ENCODE results near the gene NRIP2. TPM values are rescaled to one million over a fixed set of nuclear protein-coding genes. Genes with fewer than 3 reads are reported as not detected.

NRIP2 gene
- total RNA-seq, 1 experiment from 2014 or later, result not detected

GRCh38 chr12:2812290-2813213 is 22.3 kb downstream of the NRIP2 start, which contains the start of gene ITFG2:
TSS of gene ITFG2 (plus strand) at chr12:2812668. CDS start at chr12:2812761, 93 bp downstream.
- TF ChIP-seq REST (IDR thresholded peaks at IDR 0.05; ENCODE audit: insufficient read depth in 1 of 2, low read depth in 2 of 2, low read length in 1 of 2), result no peak
- TF ChIP-seq POLR2AphosphoS5 (IDR thresholded peaks at IDR 0.05; ENCODE audit: low read depth, low read length), result peak; percentile 96
- TF ChIP-seq CTCF (IDR thresholded peaks at IDR 0.05), result no peak
- TF ChIP-seq TCF7L2 (IDR thresholded peaks at IDR 0.05; ENCODE audit: low read depth, low read length), result 0 out of 2 replicates have a peak, but pooled peaks have one; percentile 39
- TF ChIP-seq SIN3A (IDR thresholded peaks at IDR 0.05; ENCODE audit: borderline replicate concordance, insufficient read depth, low read depth, low read length), result no peak; the same call in 1 of the 2 replicates
- intact Hi-C loops (cut with micrococcal nuclease; ENCODE audit: unreplicated experiment), result no loop called here
- peak; percentile 88 for DNase-seq (ENCODE audit: low read depth, low spot score)
- Histone ChIP-seq H3K27ac (ENCODE audit: low read length) (peak within 1 kb of the TSS; percentile 78), H3K36me3 (ENCODE audit: control insufficient read depth, insufficient read depth, low read length) (peaks cover 2% of the 10 kb centered on the region; the same call in 1 of the 2 replicates), H3K9me3 (ENCODE audit: control insufficient read depth, insufficient read depth, low read depth, low read length) (no peaks in the 10 kb centered on the region), H3K4me3 (ENCODE audit: low read depth in 2 of 2, low read length in 2 of 2) (peak within 1 kb of the TSS; percentile 55 to 74), H3K27me3 (ENCODE audit: control insufficient read depth, insufficient read depth, low read length) (no peaks in the 10 kb centered on the region), H3K4me1 (ENCODE audit: control insufficient read depth, insufficient read depth, low read length) (peaks cover 6% of the 10 kb centered on the region; the same call in 1 of the 2 replicates)
- in situ Hi-C loops (cut with HindIII; ENCODE audit: low pct_unique_long_range_greater_than_20kb, low sequenced_read_pairs), result no loop called here
- TSS peak; percentile 86 for BruUV-seq (replicated peaks)
- ChIA-PET CTCF (no interaction called here), POLR2A (interaction anchor here (0.6 kb wide), 1 partner anchor 1221 kb away, joined by 3 read pairs; no protein-coding TSS in a partner anchor)
- peak; percentile 99 for ATAC-seq

GRCh38 chr12:2811801-2812200 is 23.0 kb downstream of the NRIP2 start:
- intact Hi-C loops (cut with micrococcal nuclease; ENCODE audit: unreplicated experiment) (no loop called here), in situ Hi-C loops (cut with HindIII; ENCODE audit: low pct_unique_long_range_greater_than_20kb, low sequenced_read_pairs) (no loop called here)
- Histone ChIP-seq H3K36me3 (ENCODE audit: control insufficient read depth, insufficient read depth, low read length) (peaks cover 2% of the 10 kb centered on the region; the same call in 1 of the 2 replicates), H3K4me3 (ENCODE audit: low read depth in 2 of 2, low read length in 2 of 2) (peak overlapping the region in 1 of 2 experiments; percentile 55; a peak in 3 of 4 replicates), H3K27ac (ENCODE audit: low read length) (peak overlapping the region; percentile 78), H3K27me3 (ENCODE audit: control insufficient read depth, insufficient read depth, low read length) (no peaks in the 10 kb centered on the region), H3K9me3 (ENCODE audit: control insufficient read depth, insufficient read depth, low read depth, low read length) (no peaks in the 10 kb centered on the region), H3K4me1 (ENCODE audit: control insufficient read depth, insufficient read depth, low read length) (peaks cover 6% of the 10 kb centered on the region; the same call in 1 of the 2 replicates)
- DNase-seq (ENCODE audit: low read depth, low spot score) (no peak), ATAC-seq (no peak)
- BruUV-seq (replicated peaks), result TSS peak; percentile 89
- ChIA-PET CTCF (no interaction called here), POLR2A (interaction anchor here (0.6 kb wide), 1 partner anchor 1220 kb away, joined by 3 read pairs; no protein-coding TSS in a partner anchor)
- TF ChIP-seq CTCF (IDR thresholded peaks at IDR 0.05), result no peak
- TF ChIP-seq SIN3A (IDR thresholded peaks at IDR 0.05; ENCODE audit: borderline replicate concordance, insufficient read depth, low read depth, low read length), result no peak
- TF ChIP-seq POLR2AphosphoS5 (IDR thresholded peaks at IDR 0.05; ENCODE audit: low read depth, low read length), result no peak
- TF ChIP-seq REST (IDR thresholded peaks at IDR 0.05; ENCODE audit: insufficient read depth in 1 of 2, low read depth in 2 of 2, low read length in 1 of 2), result no peak
- TF ChIP-seq TCF7L2 (IDR thresholded peaks at IDR 0.05; ENCODE audit: low read depth, low read length), result no peak

All from Panc1 (cell line).